GM19193 (cell line): ENCODE data around the gene TCEA2.

Experiments
- POLR2A ChIP-seq: IDR thresholded peaks from 4 replicates; pipeline ENCODE4 v1.6.1; 2011; ENCODE audit not compliant: insufficient read depth, insufficient read length; ENCODE audit errors: extremely low read depth

Gene TCEA2

GRCh38 chr20:64062596-64063388 is at the start of gene TCEA2:
TCEA2 (plus strand) TSS chr20:64063198; CDS start chr20:64063313, 115 bp downstream.
- TF ChIP-seq POLR2A: peak; percentile 71

DNA sequence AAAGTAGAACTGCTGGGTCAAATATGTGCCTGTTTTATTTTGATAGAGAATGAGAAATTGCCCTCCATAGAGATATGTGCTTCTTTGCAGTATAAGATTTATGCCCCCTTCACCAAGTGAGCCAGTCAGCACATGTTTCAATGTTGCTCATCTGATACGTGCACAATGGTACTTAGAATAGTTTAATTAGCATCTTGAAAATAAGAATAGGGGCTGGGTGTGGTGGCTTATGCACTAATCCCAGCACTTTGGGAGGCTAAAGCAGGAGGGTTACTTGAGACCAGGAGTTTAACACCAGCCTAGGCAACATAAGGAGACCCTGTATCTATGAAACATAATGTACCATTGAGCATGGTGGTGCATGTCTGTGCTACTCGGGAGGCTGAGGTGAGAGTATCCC is 47.4 kb upstream of the TCEA2 start:
- no peak for TF ChIP-seq POLR2A

DNA sequence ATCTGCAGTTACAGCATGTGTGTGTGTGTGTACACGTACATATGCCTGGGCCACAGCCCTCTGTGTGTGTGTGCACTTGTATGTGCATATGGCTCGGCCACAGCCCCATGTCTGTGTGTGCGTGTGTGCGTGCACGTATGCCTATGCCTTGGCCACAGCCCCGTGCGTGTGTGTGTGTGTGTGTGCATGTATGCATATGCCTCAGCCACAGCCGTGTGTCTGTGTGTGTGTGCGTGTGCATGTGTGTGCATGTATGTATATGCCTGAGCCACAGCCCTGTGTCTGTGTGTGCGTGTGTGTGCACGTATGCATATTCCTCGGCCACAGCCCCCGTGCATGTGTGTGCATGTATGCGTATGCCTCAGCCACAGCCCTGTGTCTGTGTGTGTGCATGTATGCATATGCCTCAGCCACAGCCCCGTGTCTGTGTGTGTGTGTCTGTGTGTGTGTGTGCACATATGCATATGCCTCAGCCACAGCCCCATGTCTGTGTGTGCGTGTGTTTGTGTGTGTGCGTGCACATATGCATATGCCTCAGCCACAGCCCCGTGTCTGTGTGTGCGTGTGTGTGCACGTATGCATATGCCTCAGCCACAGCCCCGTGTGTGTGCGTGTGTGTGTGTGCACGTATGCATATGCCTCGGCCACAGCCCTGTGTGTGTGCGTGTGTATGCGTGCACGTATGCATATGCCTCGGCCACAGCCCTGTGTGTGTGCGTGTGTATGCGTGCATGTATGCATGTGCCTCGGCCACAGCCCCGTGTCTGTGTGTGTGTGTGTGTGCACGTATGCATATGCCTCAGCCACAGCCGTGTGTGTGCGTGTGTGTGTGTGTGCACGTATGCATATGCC is 41.6 kb upstream of the TCEA2 start:
- no peak for TF ChIP-seq POLR2A

DNA sequence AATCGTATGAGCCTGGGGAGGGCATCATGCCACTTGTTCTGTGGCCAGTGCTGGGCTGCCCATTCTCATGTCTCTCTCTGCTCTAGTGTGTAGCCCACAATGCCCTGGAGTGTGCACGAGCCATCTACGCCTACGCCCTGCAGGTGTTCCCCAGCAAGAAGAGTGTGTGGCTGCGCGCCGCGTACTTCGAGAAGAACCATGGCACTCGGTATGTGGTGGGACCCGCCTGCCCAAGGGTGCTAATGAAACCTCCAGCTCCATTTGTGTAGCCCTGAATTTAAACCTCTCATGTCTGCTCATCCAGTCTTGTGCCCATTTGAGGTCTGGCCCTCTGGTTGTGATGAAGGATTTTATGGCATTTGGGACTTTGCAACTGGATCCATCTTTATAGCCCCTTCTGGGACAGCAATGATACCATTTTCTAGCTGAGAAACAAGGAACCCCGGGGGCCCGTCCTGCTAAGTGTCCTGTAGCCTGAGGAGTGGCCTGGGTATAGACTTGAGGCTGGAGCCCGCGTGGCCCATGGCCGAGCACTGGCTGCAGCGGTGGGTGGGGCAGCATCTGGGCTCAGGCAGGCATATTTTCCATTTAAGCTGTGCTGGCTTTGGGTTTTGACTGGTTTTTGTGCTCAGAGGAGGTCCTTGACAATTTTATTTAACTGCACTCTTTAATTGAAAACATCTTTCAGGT is 40.2 kb upstream of the TCEA2 start:
- TF ChIP-seq POLR2A: no peak

DNA sequence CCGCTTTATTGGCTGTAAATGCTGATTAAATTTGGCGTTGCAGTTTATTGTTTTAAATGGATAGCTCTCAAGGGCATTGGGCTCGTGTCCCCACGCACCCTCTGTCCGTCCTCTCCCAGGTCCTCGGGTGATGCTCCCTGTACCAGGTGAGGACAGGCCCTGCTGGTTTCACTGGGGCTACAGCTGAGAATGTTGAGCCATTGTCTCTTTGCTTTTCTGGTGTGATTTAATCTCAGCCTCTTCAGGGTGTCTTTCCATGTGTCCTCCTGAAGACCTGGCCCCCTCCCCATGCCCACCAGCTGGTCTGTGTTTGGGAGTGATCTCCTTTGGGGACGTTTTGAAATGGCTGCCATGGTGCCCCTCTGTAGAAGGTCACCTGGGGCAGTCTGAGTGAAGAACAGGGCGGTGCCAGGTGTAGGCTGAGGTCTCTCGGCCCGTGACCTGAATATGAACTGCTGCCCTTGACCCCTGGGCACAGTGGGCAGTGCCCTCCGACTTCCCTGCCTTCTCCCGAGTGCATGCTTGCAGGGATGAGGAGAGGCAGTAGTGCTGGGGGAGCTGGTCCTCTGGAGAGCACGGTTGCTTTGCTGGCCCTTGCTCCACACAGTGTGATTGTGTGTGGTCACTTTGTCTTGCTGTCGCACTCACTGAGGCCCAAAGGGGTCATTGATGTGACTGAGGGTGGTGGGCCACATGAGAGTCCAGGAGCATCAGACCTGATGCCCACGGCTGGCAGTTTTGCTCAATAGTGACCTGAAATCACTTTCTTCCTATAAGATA is 39.4 kb upstream of the TCEA2 start:
- no peak for TF ChIP-seq POLR2A

GRCh38 chr20:64024141-64024990 is 38.6 kb upstream of the TCEA2 start:
- no peak for TF ChIP-seq POLR2A

DNA sequence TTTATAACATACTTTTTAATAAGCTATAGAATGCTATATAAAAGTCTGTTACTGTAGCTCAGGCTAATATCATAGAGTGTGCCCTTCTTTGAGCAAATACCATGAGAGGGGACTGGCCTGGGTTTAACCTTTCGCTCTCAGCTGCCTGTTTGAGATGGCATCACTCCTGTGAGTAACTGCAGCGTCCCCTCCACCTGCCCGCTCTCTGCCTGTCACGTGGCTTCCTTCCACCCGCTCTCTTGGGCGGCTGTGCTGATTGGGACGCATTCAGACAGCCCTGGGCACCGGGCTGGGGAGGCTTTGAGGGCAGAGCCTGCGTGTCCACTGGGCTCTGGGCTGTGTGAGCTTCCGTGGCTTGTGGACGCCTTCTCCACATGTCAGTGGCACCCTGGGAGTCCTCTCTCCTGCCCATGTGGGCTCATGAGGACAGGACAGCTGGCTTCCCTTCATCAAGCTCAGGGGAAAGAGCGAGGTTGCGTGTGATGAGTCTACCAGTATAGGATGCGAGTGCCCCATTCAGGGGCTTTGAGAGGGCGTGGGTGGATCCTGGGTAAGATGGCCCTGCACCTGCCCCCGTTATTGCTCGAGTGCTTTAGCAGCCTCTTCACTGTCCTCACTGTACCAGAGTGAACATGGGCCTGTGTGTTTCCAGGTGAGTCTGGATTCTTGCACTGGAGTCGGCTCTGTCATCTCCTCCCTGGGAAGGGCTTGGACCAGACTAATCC is 37.7 kb upstream of the TCEA2 start:
- no peak for TF ChIP-seq POLR2A

GRCh38 chr20:64025826-64026412 is 37.1 kb upstream of the TCEA2 start:
- TF ChIP-seq POLR2A: no peak

DNA sequence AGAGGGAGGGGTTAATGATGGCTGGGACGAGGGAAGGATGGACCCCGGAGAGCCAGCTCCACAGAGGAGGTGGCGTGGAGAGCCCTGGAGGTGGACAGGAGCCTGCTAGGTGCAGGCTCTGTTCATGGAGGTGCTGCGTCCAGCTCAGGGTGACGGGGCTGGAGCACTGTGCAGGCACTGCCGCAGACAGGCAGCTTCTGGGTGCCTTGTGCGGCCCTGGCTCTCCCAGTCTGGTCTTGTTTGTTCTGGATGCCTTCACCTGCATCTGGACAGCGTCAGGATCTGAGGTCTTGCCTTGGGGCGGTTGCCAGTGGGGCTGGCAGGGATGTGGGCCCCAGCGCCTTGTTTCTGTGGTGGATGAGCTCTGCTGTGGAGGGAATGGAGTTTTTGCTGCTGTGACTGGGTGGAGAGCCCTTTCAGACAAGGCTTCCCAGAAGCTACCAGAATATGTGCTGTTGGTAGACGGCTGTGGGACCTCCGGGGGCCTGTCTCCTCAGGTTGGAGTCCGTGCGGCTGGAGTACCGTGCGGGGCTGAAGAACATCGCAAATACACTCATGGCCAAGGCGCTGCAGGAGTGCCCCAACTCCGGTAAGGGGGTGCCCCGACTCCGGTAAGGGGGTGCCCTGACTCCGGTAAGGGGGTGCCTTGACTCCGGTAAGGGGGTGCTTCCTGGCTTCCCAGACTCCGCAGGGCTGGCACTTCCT is 34.9 kb upstream of the TCEA2 start:
- no peak for TF ChIP-seq POLR2A

DNA sequence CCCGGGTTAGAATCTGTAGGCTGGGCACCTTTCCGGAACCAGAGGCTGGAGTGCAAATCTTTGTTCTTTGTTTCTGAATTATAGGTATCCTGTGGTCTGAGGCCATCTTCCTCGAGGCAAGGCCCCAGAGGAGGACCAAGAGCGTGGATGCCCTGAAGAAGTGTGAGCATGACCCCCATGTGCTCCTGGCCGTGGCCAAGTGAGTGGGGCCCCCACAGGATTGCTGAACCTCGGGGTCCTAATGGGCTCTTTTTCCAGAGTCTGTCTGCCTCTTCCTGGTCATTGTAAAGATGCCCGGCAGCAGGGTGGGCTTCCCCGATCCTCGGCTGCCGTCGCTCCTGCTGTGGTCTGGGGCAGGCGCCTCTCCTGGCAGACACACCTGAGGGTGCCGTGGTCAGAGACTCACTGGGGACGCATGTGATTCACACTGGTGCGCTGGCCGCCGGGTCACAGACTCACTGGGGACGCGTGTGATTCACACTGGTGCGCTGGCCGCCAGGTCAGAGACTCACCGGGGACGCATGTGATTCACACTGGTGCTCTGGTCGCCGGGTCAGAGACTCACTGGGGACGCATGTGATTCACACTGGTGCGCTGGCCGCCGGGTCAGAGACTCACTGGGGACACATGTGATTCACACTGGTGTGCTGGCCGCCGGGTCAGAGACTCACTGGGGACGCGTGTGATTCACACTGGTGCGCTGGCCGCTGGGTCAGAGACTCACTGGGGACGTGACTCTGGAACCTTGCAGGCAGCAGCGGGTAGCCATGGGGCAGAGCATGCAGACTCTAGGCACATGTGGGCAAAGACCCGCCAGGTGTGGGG is 33.5 kb upstream of the TCEA2 start:
- TF ChIP-seq POLR2A: no peak

DNA sequence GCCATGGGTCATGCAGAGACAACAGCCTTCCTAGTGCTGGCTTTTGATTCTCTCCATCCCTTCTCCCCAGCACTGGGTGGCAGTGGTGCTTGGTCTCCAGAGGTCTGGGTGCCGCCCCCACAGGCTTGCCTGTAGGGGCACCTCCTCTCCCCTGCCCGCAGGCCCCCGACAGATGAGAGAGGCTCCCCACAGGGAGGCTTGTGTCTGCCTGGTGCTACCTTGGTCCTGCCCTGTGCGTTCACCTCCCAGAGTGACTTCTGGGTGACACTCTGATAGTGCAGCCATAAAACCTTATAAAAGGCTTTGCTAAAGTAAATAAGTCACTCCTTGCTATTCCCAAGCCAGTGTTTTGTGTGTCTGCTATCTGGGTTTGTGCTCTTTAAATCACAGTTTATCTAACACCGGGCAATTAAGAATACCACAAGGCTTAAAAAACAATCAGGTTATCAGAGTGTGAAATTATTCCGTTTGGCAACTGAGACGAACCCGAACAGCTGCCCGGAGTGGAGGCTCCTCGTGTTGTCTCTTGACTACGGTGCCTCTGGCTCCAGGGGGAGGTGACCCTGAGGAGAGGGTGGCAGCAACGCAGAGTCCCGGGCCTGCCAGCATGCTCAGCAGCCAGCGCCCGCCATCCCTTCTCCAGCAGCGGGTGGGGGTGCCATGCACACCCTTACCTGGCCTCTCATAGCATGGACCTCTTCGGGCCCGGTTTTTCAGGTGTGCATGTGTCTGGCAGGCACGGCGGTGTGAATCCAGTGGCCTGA is 32.4 kb upstream of the TCEA2 start:
- no peak for TF ChIP-seq POLR2A

DNA sequence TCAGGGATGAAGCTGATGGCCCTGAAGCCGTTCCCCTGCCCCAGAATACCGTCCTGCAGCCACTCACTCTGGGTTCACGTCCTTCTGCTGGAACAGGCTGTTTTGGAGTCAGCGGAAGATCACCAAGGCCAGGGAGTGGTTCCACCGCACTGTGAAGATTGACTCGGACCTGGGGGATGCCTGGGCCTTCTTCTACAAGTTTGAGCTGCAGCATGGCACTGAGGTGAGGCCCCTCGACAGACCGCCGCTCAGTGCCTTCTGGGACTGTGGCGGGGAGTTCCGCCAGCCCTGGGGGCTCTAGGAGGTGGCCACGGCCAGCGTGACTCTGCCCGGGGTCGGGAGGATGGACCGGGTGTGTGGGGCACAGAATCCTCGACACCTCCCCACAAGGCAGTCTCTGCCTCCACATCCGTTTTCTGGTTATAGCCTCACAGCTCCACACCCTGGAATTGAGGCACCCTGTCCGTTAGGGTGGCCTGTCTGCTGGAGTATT is 31.1 kb upstream of the TCEA2 start:
- TF ChIP-seq POLR2A: no peak
